MM.1S (cell line): Measurements from ENCODE around the gene STARD8.

Experiments
- EZH2 ChIP-seq: fragments of 300-600 bp; sonication (generic); optimal IDR thresholded peaks from 2 replicates; pipeline ENCODE3; 2017; ENCODE audit warnings: low read depth, mild to moderate bottlenecking, antibody characterized with exemption, low read length, mixed read lengths
- EZH2phosphoT487 ChIP-seq: fragments of 300-600 bp; sonication (generic); IDR thresholded peaks from 2 replicates; pipeline ENCODE4 v1.6.1; 2018; ENCODE audit warnings: antibody characterized with exemption, low read length
- TF ChIP-seq, protein P1 (sequence below): fragments of 300-600 bp; sonication (generic); IDR thresholded peaks from 2 replicates; pipeline ENCODE4 v1.5.1; 2016; ENCODE audit warnings: antibody characterized with exemption, low read length, mixed read lengths

DNA sequence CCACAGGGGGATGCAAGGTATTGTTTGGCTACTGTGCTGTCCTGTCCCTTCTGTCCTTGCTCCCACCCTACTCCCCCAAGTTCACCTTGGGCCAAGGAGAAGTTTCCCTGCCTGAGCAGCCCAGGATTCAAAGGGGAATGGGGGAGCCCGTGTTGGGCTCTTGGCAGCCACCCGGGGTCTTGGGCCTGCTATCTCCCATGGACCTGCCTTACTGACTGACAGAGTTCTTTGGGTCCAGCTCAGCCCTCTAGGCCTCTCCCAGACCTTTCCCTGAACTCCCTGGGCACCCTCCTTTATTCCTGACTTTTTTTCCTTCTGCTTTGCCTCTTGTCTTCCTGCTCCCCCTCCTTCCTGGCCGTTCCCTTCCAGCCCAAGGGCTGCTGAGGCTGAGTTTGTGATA is 67.4 kb downstream of the STARD8 start:
- TF ChIP-seq, protein P1, sequence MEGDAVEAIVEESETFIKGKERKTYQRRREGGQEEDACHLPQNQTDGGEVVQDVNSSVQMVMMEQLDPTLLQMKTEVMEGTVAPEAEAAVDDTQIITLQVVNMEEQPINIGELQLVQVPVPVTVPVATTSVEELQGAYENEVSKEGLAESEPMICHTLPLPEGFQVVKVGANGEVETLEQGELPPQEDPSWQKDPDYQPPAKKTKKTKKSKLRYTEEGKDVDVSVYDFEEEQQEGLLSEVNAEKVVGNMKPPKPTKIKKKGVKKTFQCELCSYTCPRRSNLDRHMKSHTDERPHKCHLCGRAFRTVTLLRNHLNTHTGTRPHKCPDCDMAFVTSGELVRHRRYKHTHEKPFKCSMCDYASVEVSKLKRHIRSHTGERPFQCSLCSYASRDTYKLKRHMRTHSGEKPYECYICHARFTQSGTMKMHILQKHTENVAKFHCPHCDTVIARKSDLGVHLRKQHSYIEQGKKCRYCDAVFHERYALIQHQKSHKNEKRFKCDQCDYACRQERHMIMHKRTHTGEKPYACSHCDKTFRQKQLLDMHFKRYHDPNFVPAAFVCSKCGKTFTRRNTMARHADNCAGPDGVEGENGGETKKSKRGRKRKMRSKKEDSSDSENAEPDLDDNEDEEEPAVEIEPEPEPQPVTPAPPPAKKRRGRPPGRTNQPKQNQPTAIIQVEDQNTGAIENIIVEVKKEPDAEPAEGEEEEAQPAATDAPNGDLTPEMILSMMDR, result no peak
- TF ChIP-seq EZH2 (no peak), EZH2phosphoT487 (no peak)
